Uterus (tissue), 4 donors: ENCODE measurements around the gene MYOM3. TPM values are rescaled to one million over a fixed set of nuclear protein-coding genes. Genes with fewer than 3 reads are reported as not detected.

Experiments used
- DNase-seq, 2 donors: peaks; one replicate each; pipeline ENCODE4 v3.0.0-alpha.2; 2019 to 2020
- H3K27ac ChIP-seq, 2 donors: fragments of 200-600 bp; sonication (generic); 1 replicate in 1 of 2; 2 replicates in 1 of 2; pipeline ENCODE4 v1.5.1; 2016 to 2018
- H3K27me3 ChIP-seq, 2 donors: fragments of 200-600 bp; sonication (generic); one replicate each; pipeline ENCODE4 v1.5.1; 2018 to 2019; ENCODE audit warnings: control low read depth in 1 of 2
- H3K36me3 ChIP-seq, 2 donors: fragments of 200-600 bp; sonication (generic); one replicate each; pipeline ENCODE4 v1.5.1; 2019; ENCODE audit warnings: control low read depth in 1 of 2
- H3K4me1 ChIP-seq, 2 donors: fragments of 200-600 bp; sonication (generic); one replicate each; pipeline ENCODE4 v1.5.1; 2018 to 2019; ENCODE audit warnings: control low read depth in 1 of 2
- H3K4me3 ChIP-seq, 2 donors: fragments of 200-600 bp; sonication (generic); 1 replicate in 1 of 2; 2 replicates in 1 of 2; pipeline ENCODE4 v1.5.1; 2018 to 2019; ENCODE audit warnings: mild to moderate bottlenecking in 1 of 2
- H3K9me3 ChIP-seq, 2 donors: fragments of 200-600 bp; sonication (generic); one replicate each; pipeline ENCODE4 v1.5.1; 2019; ENCODE audit warnings: control low read depth in 1 of 2
- POLR2A ChIP-seq, 2 donors: fragments of 450-650 bp; IDR thresholded peaks; one replicate each; pipeline ENCODE4 v1.6.1; 2016; ENCODE audit warnings: antibody characterized with exemption in 2 of 2, mild to moderate bottlenecking in 1 of 2, moderate library complexity in 1 of 2
- intact Hi-C: fragments of 100-400 bp; cut with DNase I; formaldehyde crosslinking; loops from one replicate; pipeline ENCODE4 v1.15.1; 2023; ENCODE audit warnings: low total_unique reads
- total RNA-seq, 4 donors: library from RNA; depleted of rRNA in 3 of 4; stranded (reverse); fragments of >200 nt in 3 of 4; gene quantifications; one replicate each; pipeline versions ENCODE4 v1.1.0 to v1.2.4, GENCODE V29; 2014 to 2023
- TF ChIP-seq, protein P1 (sequence below), 4 experiments: fragments of 200-600 bp in 2 of 4; fragments of 450-650 bp in 2 of 4; sonication (generic) in 2 of 4; IDR thresholded peaks; one replicate each; pipeline ENCODE4 v1.5.1; 2016 to 2019; ENCODE audit warnings: antibody characterized with exemption in 4 of 4, mild to moderate bottlenecking in 2 of 4, moderate library complexity in 1 of 4
- donor health status: DM: yes; HTN: yes; CAD: no.

Gene MYOM3
- total RNA-seq, 4 donors from 2014 or later = under 0.01 to 0.90 (median 0.79) TPM; not detected in 1

DNA sequence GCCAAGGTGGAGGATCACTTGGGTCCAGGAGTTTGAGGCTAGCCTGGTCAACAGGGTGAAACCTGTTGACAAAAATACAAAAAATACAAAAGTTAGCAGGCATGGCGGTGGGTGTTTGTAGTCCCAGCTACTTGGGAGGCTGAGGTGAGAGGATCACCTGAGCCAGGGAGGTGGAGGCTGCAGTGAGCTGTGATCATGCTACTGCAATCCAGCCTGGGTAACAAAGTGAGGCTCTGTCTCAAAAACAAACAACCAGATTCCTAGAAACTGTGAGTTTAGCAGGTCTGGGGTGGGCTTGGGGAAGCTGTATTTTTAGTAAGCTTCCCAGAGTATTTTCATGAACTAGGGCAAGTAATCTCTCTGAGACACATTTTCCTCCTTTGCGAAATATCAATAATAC lies 5.2 kb upstream of the MYOM3 start:
- Histone ChIP-seq H3K4me3 (no peak overlapping the region), H3K27me3 (no peaks in the 10 kb centered on the region), H3K4me1 (peaks cover 0 to 4% of the 10 kb centered on the region in 2 donors), H3K27ac (no peak overlapping the region), H3K36me3 (no peaks in the 10 kb centered on the region), H3K9me3 (no peaks in the 10 kb centered on the region)
- no peak for TF ChIP-seq POLR2A (IDR thresholded peaks at IDR 0.05)
- TF ChIP-seq, protein P1, sequence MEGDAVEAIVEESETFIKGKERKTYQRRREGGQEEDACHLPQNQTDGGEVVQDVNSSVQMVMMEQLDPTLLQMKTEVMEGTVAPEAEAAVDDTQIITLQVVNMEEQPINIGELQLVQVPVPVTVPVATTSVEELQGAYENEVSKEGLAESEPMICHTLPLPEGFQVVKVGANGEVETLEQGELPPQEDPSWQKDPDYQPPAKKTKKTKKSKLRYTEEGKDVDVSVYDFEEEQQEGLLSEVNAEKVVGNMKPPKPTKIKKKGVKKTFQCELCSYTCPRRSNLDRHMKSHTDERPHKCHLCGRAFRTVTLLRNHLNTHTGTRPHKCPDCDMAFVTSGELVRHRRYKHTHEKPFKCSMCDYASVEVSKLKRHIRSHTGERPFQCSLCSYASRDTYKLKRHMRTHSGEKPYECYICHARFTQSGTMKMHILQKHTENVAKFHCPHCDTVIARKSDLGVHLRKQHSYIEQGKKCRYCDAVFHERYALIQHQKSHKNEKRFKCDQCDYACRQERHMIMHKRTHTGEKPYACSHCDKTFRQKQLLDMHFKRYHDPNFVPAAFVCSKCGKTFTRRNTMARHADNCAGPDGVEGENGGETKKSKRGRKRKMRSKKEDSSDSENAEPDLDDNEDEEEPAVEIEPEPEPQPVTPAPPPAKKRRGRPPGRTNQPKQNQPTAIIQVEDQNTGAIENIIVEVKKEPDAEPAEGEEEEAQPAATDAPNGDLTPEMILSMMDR (IDR thresholded peaks at IDR 0.05) = no peak
- intact Hi-C loops = no loop called here
- no peak for DNase-seq

GRCh38 chr1:24114753-24115152 lies 2.8 kb upstream of the MYOM3 start:
- Histone ChIP-seq H3K4me3 (no peak overlapping the region), H3K36me3 (no peaks in the 10 kb centered on the region), H3K27me3 (no peaks in the 10 kb centered on the region), H3K4me1 (peaks cover 0 to 4% of the 10 kb centered on the region in 2 donors), H3K9me3 (no peaks in the 10 kb centered on the region), H3K27ac (no peak overlapping the region)
- intact Hi-C loops = no loop called here
- DNase-seq = no peak
- TF ChIP-seq POLR2A (IDR thresholded peaks at IDR 0.05) = no peak
- TF ChIP-seq, protein P1 (IDR thresholded peaks at IDR 0.05) = no peak

DNA sequence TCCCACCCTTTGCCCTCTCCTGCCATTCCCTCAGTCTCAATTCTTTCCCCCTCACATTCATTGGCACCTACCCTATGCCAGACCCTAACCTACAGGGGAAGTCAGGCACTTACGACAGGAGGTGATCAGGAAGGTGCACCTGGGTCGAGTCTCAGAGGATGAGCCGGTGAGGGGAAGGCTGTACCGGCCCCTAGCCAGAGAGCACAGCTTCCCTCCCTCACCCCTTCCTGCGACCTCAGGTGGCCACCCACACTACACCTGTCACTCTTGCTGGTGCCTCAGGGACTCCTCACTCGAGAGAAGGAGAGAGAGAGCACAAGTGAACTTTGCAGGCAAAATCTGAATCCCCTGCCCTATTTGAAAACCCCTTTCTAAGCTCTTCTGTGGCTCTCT lies 1.7 kb upstream of the MYOM3 start:
- no peak overlapping the region for H3K4me3 ChIP-seq
- peaks cover 0 to 4% of the 10 kb centered on the region in 2 donors for H3K4me1 ChIP-seq
- no peak for DNase-seq
- no peaks in the 10 kb centered on the region for H3K27me3 ChIP-seq
- no peaks in the 10 kb centered on the region for H3K36me3 ChIP-seq
- TF ChIP-seq, protein P1 (IDR thresholded peaks at IDR 0.05) = no peak
- TF ChIP-seq POLR2A (IDR thresholded peaks at IDR 0.05) = no peak
- H3K27ac ChIP-seq = no peak overlapping the region
- intact Hi-C loops = no loop called here
- no peaks in the 10 kb centered on the region for H3K9me3 ChIP-seq

DNA sequence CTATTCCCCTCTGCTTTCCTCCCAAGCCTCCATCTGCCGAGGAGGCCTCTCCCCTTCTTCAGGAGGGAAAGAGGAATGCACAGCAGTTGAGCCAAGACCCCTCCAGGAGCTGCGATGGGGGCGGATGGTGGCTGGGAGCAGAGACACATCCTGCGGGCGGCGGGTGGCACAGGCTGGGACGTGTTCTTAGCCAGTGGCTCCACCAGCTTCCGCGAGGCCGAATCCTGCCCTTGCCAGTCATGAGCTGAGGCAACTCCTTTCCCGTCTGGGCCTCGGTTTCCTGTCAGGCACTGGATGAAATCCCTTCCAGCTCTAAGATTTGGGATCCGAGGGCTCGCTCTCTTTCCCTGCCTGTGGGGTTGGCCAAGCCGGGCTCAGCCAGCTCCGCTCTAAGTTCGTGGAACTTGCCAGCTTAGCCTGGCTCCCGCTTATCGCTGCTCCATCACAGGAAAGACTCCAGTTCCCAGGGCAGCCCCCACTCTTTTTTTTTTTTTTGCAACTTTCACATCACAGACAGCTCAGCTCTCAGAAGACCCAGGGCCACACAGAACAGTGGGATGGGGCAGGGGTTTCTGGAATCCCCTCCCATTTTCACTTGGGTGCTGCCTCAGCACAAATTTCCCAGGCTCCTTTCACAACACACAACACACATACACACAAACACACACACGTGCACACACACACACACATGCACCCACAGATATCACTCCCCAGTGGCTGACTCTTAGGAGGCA lies 506 bp downstream of the MYOM3 start:
- H3K9me3 ChIP-seq = no peaks in the 10 kb centered on the region
- intact Hi-C loops = no loop called here
- H3K27ac ChIP-seq = peak overlapping the region; percentile 14 to 61
- DNase-seq = peak in 1 of 2 donors; percentile 37
- no peak overlapping the region for H3K4me3 ChIP-seq
- H3K4me1 ChIP-seq = peaks cover 0 to 4% of the 10 kb centered on the region in 2 donors
- H3K27me3 ChIP-seq = no peaks in the 10 kb centered on the region
- no peaks in the 10 kb centered on the region for H3K36me3 ChIP-seq
- no peak for TF ChIP-seq POLR2A (IDR thresholded peaks at IDR 0.05)
- TF ChIP-seq, protein P1 (IDR thresholded peaks at IDR 0.05) = no peak

DNA sequence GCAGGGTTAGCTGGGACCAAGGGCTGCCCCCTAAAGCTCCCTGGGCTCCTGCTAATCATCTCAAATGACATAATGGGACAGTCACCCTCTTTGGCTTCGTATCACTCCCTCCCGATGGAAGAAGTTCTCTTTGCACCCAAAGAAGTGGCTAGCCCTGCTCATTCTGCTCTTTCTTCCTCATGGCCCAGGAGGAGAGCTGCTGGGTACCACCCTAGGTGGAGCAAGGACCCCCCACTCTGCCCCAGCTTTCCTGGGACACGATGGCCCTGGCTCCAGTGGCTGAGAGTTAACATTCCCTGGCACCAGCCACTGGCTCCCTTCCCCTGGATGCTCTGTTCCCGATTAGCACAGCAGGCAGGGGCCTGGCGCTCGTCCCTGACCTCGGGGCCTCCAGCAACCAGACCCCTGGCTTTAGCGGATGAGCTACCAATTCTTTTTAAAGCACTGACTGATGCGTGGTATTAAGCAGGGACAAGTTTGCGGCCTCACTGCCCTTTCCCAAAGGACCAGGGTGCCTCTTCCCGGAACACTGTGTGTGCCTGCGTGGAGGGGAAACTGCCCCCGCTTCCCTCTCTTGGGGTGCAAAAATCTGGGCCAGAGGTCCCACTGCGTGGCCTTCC lies 1.2 kb downstream of the MYOM3 start:
- Histone ChIP-seq H3K4me3 (no peak overlapping the region), H3K27ac (peak overlapping the region; percentile 14 to 61), H3K4me1 (peaks cover 0 to 4% of the 10 kb centered on the region in 2 donors), H3K27me3 (no peaks in the 10 kb centered on the region), H3K36me3 (no peaks in the 10 kb centered on the region), H3K9me3 (no peaks in the 10 kb centered on the region)
- no peak for TF ChIP-seq POLR2A (IDR thresholded peaks at IDR 0.05)
- TF ChIP-seq, protein P1 (IDR thresholded peaks at IDR 0.05) = no peak
- no peak for DNase-seq
- intact Hi-C loops = no loop called here
